ENCODE data around the gene EPB41L4A.
"Not testable (repeated sequence)": the region's sequence is repeated elsewhere in the genome, so short reads cannot be mapped to it uniquely, and the experiment has no call there.

EPB41L4A gene

DNA sequence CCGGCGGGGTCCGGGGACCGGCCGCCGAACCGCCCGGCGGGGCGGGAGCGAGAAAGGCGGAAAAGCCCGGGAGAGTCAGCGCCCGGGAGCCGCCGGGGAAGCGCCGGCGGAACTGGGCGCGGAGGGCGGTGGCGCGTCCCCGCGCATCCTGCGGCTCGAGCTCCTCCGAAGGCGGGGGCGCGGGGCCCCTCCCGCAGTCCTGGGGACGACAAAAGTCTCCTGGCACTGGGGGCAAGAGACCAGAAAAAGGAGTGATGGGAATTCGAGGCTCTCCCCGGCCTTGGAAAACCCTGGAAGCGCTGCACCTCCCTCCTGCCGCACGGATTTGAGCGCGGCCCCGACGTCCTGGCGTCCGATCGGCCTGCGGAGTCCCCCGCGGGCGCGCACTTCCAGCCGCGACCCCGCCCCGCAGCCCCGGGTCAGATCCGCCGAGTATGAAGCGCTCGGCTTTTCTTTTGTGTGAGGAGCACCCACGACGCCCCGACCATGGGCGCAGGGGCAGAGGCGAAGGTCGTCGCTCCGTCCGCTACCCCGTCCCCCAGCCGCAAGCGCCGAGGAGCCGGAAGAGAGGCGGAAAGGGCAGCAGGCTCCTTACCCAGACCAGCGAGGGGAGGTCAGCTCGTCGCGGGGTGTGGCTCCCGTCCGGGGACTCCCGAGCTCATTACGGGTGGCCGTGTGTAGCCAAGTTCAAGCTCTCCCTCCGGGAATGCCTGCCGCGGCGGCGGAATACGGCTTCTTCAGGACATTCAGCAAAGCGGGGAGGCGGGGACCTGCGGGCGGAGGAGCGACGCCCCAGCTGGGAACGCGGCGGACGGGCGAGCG is at the start of gene EPB41L4A:
Gene EPB41L4A (minus strand): TSS at position 114 of the 822 bp plus-strand sequence. CDS start 238 bp downstream, outside the sequence.
- no peak for TF ChIP-seq CTCF (IDR thresholded peaks at IDR 0.05; ENCODE audit: low read depth, low read length, missing control alignments)
- peak within 1 kb of the TSS; percentile 74 for H3K4me3 ChIP-seq (ENCODE audit: low read depth, low read length)
- DNase-seq (ENCODE audit: low read depth): no peak

- DNase-seq (ENCODE audit: low read depth): no peak
- H3K4me3 ChIP-seq (ENCODE audit: low read depth, low read length): no peak overlapping the region
- no peak for TF ChIP-seq CTCF (IDR thresholded peaks at IDR 0.05; ENCODE audit: low read depth, low read length, missing control alignments)
These were observed 48.4 kb upstream of the EPB41L4A start for GRCh38 chr5:112467485-112467884.

GRCh38 chr5:112466261-112466660 is 47.2 kb upstream of the EPB41L4A start:
- not testable (repeated sequence) for H3K4me3 ChIP-seq (ENCODE audit: low read depth, low read length); DNase-seq (ENCODE audit: low read depth)

DNA sequence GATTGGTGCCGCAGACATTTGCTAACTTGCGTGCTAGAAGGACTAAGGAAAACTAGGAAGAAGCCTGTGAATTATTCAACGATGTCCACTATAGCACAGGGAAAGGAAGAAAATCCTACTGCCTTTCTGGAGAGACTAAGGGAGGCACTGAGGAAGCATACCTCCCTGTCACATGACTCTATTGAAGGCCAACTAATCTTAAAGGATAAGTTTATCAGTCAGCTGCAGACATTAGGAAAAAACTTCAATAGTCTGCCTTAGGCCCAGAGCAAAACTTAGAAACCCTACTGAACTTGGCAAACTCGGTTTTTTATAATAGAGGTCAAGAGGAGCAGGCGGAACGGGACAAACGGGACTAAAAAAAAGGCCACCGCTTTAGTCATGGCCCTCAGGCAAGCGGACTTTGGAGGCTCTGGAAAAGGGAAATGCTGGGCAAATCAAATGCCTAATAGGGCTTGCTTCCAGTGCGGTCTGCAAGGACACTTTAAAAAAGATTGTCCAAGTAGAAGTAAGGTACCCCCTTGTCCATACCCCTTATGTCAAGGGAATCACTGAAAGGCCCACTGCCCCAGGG is 28.2 kb upstream of the EPB41L4A start:
- H3K4me3 ChIP-seq (ENCODE audit: low read depth, low read length); DNase-seq (ENCODE audit: low read depth): not testable (repeated sequence)

DNA sequence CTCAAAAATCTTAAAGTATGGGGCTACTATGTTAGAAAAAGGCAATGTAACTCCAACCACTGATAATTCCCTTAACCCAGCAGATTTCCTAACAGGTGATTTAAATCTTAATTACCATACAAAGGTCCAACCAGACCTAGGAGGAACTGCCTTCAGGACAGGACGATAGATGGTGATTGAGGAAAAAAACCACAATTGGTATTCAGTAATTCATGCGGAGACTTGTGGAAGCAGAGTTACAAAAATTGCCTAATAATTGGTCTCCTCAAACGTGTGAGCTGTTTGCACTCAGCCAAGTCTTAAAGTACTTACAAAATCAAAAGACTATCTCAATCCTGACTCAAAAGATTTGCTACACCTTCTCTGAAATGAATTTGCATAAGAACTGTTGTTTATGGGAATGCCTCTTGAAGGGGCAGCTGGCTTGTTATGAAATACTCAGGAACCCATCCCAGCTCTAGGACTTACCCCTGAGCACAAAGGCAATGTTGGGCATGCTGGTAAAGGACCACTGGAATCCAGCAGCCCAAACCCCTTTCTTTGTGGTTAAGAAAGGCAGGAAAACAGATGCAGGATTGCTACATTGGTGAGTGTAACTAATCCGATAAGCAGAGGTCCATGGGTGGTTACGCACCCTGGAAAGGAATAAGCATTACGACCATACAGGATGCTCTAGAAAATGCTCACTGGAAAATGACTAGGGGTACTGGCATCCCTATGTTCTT is 26.7 kb upstream of the EPB41L4A start:
- TF ChIP-seq CTCF (IDR thresholded peaks at IDR 0.05; ENCODE audit: low read depth, low read length, missing control alignments): no peak
- no peak overlapping the region for H3K4me3 ChIP-seq (ENCODE audit: low read depth, low read length)
- no peak for DNase-seq (ENCODE audit: low read depth)

- DNase-seq (ENCODE audit: low read depth); H3K4me3 ChIP-seq (ENCODE audit: low read depth, low read length): not testable (repeated sequence)
These were observed 24.9 kb upstream of the EPB41L4A start for GRCh38 chr5:112443932-112444331.

- no peak for DNase-seq (ENCODE audit: low read depth)
- no peak for TF ChIP-seq CTCF (IDR thresholded peaks at IDR 0.05; ENCODE audit: low read depth, low read length, missing control alignments)
- no peak overlapping the region for H3K4me3 ChIP-seq (ENCODE audit: low read depth, low read length)
These were observed 21.0 kb upstream of the EPB41L4A start for GRCh38 chr5:112440031-112440430.

DNA sequence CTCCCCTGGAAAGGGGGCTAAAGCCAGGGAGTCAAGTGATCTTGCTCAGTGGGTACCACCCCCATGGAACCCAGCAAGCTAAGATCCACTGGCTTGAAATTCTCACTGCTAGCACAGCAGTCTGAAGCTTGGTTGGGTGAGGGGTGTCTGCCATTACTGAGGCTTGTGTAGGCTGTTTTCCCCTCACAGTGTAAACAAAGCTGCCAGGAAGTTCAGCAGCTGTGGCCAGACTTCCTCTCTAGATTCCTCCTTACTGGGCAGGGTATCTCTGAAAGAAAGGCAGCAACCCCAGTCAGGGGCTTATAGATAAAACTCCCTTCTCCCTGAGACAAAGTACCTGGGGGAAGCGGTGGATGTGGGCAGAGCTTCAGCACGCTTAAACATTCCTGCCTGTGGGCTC is 17.1 kb upstream of the EPB41L4A start:
- DNase-seq (ENCODE audit: low read depth): no peak
- H3K4me3 ChIP-seq (ENCODE audit: low read depth, low read length): no peak overlapping the region
- TF ChIP-seq CTCF (IDR thresholded peaks at IDR 0.05; ENCODE audit: low read depth, low read length, missing control alignments): no peak
